ENCODE results near the gene TMSB4X. TPM values are rescaled to one million over a fixed set of nuclear protein-coding genes. Genes with fewer than 3 reads are reported as not detected.
A peak's percentile ranks its signal among the peaks of the same experiment; 100 is the strongest.

Gene TMSB4X
- total and polyA plus RNA-seq, 8 donors: 460 to 2,276 (median 1,009) TPM

- FAIRE-seq: peak; percentile 85
- 35 to 56% methylated on average over 4 of the region's 4 CpGs for WGBS, 2 donors
Measured at GRCh38 chrX:12992544-12993118, 17.7 kb downstream of the TMSB4X start.

GRCh38 chrX:12993826-12994225 lies 18.9 kb downstream of the TMSB4X start:
- Histone ChIP-seq H3K27ac (peak overlapping the region in 2 of 4 donors; percentile 39 to 62), H3K27me3 (no peaks in the 10 kb centered on the region), H3K4me1 (peaks cover 24 to 49% (median 47%) of the 10 kb centered on the region in 3 donors), H3K36me3 (no peaks in the 10 kb centered on the region), H3K4me3 (no peak overlapping the region), H3K9me3 (no peaks in the 10 kb centered on the region)
- TF ChIP-seq CTCF (IDR thresholded peaks at IDR 0.05): no peak
- 27 to 40% methylated on average over 1 of the region's 1 CpG for WGBS, 2 donors
- intact Hi-C loops (cut with DNase I): no loop called here
- ATAC-seq (peak in 1 of 4 donors; percentile 9), DNase-seq (no peak), FAIRE-seq (no peak)

More at GRCh38 chrX:12992544-12993118, 17.7 kb downstream of the TMSB4X start:
- no peak for ATAC-seq
- Histone ChIP-seq H3K4me1 (peaks cover 24 to 44% (median 39%) of the 10 kb centered on the region in 3 donors), H3K4me3 (no peak overlapping the region), H3K27ac (peak overlapping the region in 3 of 4 donors; percentile 5 to 62 (median 39)), H3K27me3 (no peaks in the 10 kb centered on the region), H3K36me3 (no peaks in the 10 kb centered on the region), H3K9me3 (no peaks in the 10 kb centered on the region)
- intact Hi-C loops (cut with DNase I): no loop called here
- TF ChIP-seq CTCF (IDR thresholded peaks at IDR 0.05): no peak
- DNase-seq: no peak

- Histone ChIP-seq H3K9me3 (no peaks in the 10 kb centered on the region), H3K4me1 (peaks cover 24 to 47% (median 46%) of the 10 kb centered on the region in 3 donors), H3K27me3 (no peaks in the 10 kb centered on the region), H3K36me3 (no peaks in the 10 kb centered on the region), H3K27ac (peak overlapping the region in 2 of 4 donors; percentile 39 to 62), H3K4me3 (no peak overlapping the region)
- peak; percentile 52 to 74 (median 65) for ATAC-seq
- FAIRE-seq: peak; percentile 91
- no peak for DNase-seq
- 16 to 20% methylated on average over 4 of the region's 4 CpGs for WGBS, 2 donors
- TF ChIP-seq CTCF (IDR thresholded peaks at IDR 0.05): no peak
- intact Hi-C loops (cut with DNase I): no loop called here
Measured at GRCh38 chrX:12994321-12994720, 19.4 kb downstream of the TMSB4X start.

GRCh38 chrX:12996934-12997435 lies 22.1 kb downstream of the TMSB4X start:
- TF ChIP-seq CTCF (IDR thresholded peaks at IDR 0.05): no peak
- Histone ChIP-seq H3K4me1 (peaks cover 18 to 52% (median 45%) of the 10 kb centered on the region in 3 donors), H3K9me3 (no peaks in the 10 kb centered on the region), H3K36me3 (no peaks in the 10 kb centered on the region), H3K27me3 (no peaks in the 10 kb centered on the region), H3K27ac (peak overlapping the region in 2 of 4 donors; percentile 73 to 79), H3K4me3 (no peak overlapping the region)
- 23 to 46% methylated on average over 3 of the region's 3 CpGs for WGBS, 2 donors
- ATAC-seq (no peak), FAIRE-seq (no peak), DNase-seq (no peak)
- intact Hi-C loops (cut with DNase I): no loop called here

Measured in pancreas (tissue), 10 donors.